Right cardiac atrium (tissue), 5 donors: ENCODE measurements around the gene TYRP1. TPM values are rescaled to one million over a fixed set of nuclear protein-coding genes. Genes with fewer than 3 reads are reported as not detected.
"Not testable (repeated sequence)": the region's sequence is repeated elsewhere in the genome, so short reads cannot be mapped to it uniquely, and the experiment has no call there.

Source experiments
- ATAC-seq, 2 donors: fragments of 200-7000 bp; cut with Tn5 transposase; one replicate each; pipeline versions ENCODE4 v1.8.0 to v1.9.1; 2020; ENCODE audit warnings: moderate library complexity in 2 of 2, mild to moderate bottlenecking in 1 of 2
- DNase-seq, 3 donors: peaks; one replicate each; pipeline ENCODE4 v3.0.0-alpha.2; 2020
- H3K27ac ChIP-seq: one replicate; pipeline ENCODE4 v1.5.1; 2013; ENCODE audit warnings: mild to moderate bottlenecking, low read length, control low read depth, moderate library complexity
- H3K27me3 ChIP-seq: one replicate; pipeline ENCODE4 v1.6.1; 2013; ENCODE audit not compliant: control insufficient read depth, insufficient read depth
- H3K4me1 ChIP-seq: one replicate; pipeline ENCODE4 v1.6.1; 2013; ENCODE audit warnings: low read length; ENCODE audit not compliant: control insufficient read depth, insufficient read depth
- H3K4me3 ChIP-seq: one replicate; pipeline ENCODE4 v1.5.1; 2013; ENCODE audit warnings: low read length, control low read depth
- H3K9me3 ChIP-seq: one replicate; pipeline ENCODE4 v1.6.1; 2013; ENCODE audit warnings: low read length; ENCODE audit not compliant: control insufficient read depth
- WGBS: extraction: QIAGEN DNeasy Blood & Tissue Kit; methylation state at CpG from one replicate; pipeline ENCODE4 v1.1.7; 2013; 5-methylcytosine and 5-hydroxymethylcytosine counted together
- intact Hi-C, 4 donors: fragments of 100-400 bp; cut with DNase I; formaldehyde crosslinking; loops; one replicate each; pipeline versions ENCODE4 v1.11.0 to v1.14.0; 2022 to 2023
- polyA plus RNA-seq: library from polyadenylated mRNA; stranded (reverse); fragments of 200-250 nt; gene quantifications from one replicate; pipeline ENCODE4 v1.2.3, GENCODE V29; 2013
- total RNA-seq, 4 donors: library from RNA; stranded (reverse); fragmentation: NEBNext Ultra II Directional; extraction: Animal tissue kit (Norgen Biotek cat#: 25700); gene quantifications; one replicate each; pipeline ENCODE4 v1.2.1, GENCODE V29; 2021
- donor health status: healthy with polysubstance abuse.
- donor health status: DM: no; HTN: yes; CAD: no.
- donor health status: DM: no; HTN: no; CAD: no.
- donor health status: DM: no; HTN: yes; CAD: no; lungs with severe emphysema.
- donor health status: DM: yes; HTN: yes; CAD: no.

TYRP1 gene
- total and polyA plus RNA-seq, 5 donors = 15.3 to 62.1 (median 35.1) TPM

DNA sequence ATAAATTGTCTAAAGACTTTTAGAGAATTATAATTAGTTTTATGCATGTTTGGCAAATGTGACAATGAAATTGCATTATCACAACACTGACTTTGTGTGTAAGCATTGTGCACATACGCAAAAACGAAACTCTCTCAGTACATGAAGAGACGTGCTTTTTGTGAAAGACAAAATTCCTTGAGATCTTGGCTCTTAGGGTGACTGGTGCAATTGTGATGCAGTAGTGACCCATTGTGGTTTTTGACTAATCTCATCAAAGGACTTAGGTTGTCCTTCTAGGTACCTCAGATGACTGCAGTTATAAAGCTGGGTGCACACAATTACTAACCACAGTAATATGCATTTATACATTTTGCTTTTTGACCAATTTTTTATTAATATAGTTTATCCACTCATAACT is 25.3 kb upstream of the TYRP1 start:
- no peaks in the 10 kb centered on the region for H3K9me3 ChIP-seq
- intact Hi-C loops = no loop called here
- no peak overlapping the region for H3K4me3 ChIP-seq
- ATAC-seq = no peak
- H3K27ac ChIP-seq = no peak overlapping the region
- no peaks in the 10 kb centered on the region for H3K27me3 ChIP-seq
- WGBS = 88% methylated on average over 3 of the region's 3 CpGs
- no peak for DNase-seq
- H3K4me1 ChIP-seq = no peaks in the 10 kb centered on the region

- no peak for ATAC-seq
- no peaks in the 10 kb centered on the region for H3K9me3 ChIP-seq
- H3K27me3 ChIP-seq = no peaks in the 10 kb centered on the region
- DNase-seq = no peak
- no peaks in the 10 kb centered on the region for H3K4me1 ChIP-seq
- H3K27ac ChIP-seq = no peak overlapping the region
- no peak overlapping the region for H3K4me3 ChIP-seq
- WGBS = 83% methylated on average over 2 of the region's 2 CpGs
- intact Hi-C loops = no loop called here
Measured at GRCh38 chr9:12670006-12670405, 23.2 kb upstream of the TYRP1 start.

DNA sequence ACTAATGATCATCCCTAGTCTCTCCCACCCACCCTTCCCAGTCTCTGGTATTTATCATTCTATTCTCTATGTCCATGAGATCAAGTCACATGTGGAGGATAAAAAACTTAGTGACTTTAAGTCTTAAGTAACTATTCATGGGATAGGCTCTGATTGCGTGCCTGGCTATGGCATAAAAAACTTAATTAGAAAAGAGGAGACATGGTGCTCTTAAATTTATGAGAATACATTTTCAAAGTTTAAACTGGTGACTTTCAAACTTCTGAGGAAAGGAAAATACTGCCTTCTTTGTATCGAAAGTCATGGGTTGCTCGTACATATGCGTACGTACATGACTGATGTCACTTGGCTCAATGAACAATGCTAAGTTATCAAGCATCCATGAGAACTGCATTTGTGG is 18.2 kb upstream of the TYRP1 start:
- no peak for ATAC-seq
- 81% methylated on average over 5 of the region's 5 CpGs for WGBS
- H3K27me3 ChIP-seq = no peaks in the 10 kb centered on the region

DNA sequence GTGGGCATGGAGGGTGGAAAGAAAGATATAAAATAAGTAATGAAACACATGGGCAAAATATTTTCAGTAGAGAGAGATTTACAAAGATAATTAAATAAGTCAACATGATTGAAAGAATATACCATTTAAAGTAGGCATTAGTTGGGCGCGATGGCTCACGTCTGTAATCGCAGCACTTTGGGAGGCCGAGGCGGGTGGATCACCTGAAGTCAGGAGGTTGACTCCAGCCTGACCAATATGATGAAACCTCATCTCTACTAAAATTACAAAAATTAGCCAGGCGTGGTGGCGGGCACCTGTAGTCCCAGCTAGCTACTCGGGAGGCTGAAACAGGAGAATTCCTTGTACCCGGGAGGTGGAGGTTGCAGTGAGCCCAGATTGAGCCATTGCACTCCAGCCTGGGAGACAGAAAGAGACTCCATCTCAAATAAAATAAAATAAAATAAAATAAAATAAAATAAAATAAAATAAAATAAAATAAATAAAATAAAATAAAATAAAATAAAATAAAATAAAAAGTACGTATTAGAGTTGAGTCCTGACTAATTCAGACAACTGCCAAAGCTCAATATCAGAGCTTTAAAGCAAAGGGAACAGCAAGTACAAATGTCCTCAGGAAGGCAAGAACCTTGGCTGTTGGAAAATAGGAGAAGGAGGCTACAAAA is 15.6 kb upstream of the TYRP1 start:
- 96% methylated on average over 11 of the region's 11 CpGs for WGBS
- H3K4me3 ChIP-seq, H3K27me3 ChIP-seq, ATAC-seq, H3K9me3 ChIP-seq, intact Hi-C loops, H3K27ac ChIP-seq, H3K4me1 ChIP-seq: not testable (repeated sequence)
- DNase-seq = peak in 1 of 3 donors; percentile 21

More for the DNA sequence above, 18.2 kb upstream of the TYRP1 start:
- no peak for DNase-seq
- H3K27ac ChIP-seq = no peak overlapping the region
- no peaks in the 10 kb centered on the region for H3K4me1 ChIP-seq
- H3K4me3 ChIP-seq = no peak overlapping the region
- H3K9me3 ChIP-seq = no peaks in the 10 kb centered on the region
- intact Hi-C loops = no loop called here

GRCh38 chr9:12680341-12680740 is 12.8 kb upstream of the TYRP1 start:
- Histone ChIP-seq H3K4me3 (no peak overlapping the region), H3K9me3 (no peaks in the 10 kb centered on the region), H3K27me3 (no peaks in the 10 kb centered on the region), H3K4me1 (no peaks in the 10 kb centered on the region), H3K27ac (no peak overlapping the region)
- no peak for ATAC-seq
- 17% methylated on average over 2 of the region's 2 CpGs for WGBS
- intact Hi-C loops = no loop called here
- DNase-seq = no peak

DNA sequence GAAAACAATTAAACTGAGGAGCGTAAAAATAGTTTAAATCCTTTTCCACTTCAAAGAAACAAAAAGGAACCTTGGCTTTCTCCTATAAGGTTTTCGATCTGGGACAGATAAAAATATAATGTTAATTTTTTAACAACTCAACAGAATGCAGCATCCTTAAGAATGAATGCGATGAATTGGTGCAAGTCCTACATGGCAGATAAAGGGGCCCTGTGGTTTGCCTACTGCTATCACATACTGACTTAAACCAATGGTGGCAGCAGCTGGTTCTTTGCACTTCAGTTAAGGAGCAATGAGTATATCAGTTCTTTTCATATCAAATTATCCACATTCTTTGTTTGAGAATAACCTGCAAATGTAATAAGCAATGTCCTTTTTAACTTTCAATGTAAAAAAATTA is 12.4 kb upstream of the TYRP1 start:
- intact Hi-C loops = no loop called here
- Histone ChIP-seq H3K4me3 (no peak overlapping the region), H3K9me3 (no peaks in the 10 kb centered on the region), H3K27me3 (no peaks in the 10 kb centered on the region), H3K4me1 (no peaks in the 10 kb centered on the region), H3K27ac (no peak overlapping the region)
- no peak for DNase-seq
- 74% methylated on average over 3 of the region's 3 CpGs for WGBS
- ATAC-seq = no peak

GRCh38 chr9:12681620-12682019 is 11.6 kb upstream of the TYRP1 start:
- no peak overlapping the region for H3K4me3 ChIP-seq
- H3K27me3 ChIP-seq = no peaks in the 10 kb centered on the region
- ATAC-seq (no peak), DNase-seq (no peak)
- no peak overlapping the region for H3K27ac ChIP-seq
- intact Hi-C loops = no loop called here
- no peaks in the 10 kb centered on the region for H3K4me1 ChIP-seq
- H3K9me3 ChIP-seq = no peaks in the 10 kb centered on the region

GRCh38 chr9:12684974-12685373 is 8.2 kb upstream of the TYRP1 start:
- no peaks in the 10 kb centered on the region for H3K4me1 ChIP-seq
- H3K4me3 ChIP-seq = no peak overlapping the region
- ATAC-seq = no peak
- H3K9me3 ChIP-seq = no peaks in the 10 kb centered on the region
- H3K27ac ChIP-seq = no peak overlapping the region
- H3K27me3 ChIP-seq = no peaks in the 10 kb centered on the region
- 33% methylated on average over 1 of the region's 1 CpG for WGBS
- DNase-seq = no peak
- intact Hi-C loops = no loop called here

- no peak for DNase-seq
- Histone ChIP-seq H3K9me3 (no peaks in the 10 kb centered on the region), H3K4me3 (no peak overlapping the region), H3K27me3 (no peaks in the 10 kb centered on the region), H3K27ac (no peak overlapping the region), H3K4me1 (no peaks in the 10 kb centered on the region)
- intact Hi-C loops = no loop called here
- WGBS = 56% methylated on average over 1 of the region's 1 CpG
- no peak for ATAC-seq
Measured at GRCh38 chr9:12689233-12689632, 4.0 kb upstream of the TYRP1 start.

DNA sequence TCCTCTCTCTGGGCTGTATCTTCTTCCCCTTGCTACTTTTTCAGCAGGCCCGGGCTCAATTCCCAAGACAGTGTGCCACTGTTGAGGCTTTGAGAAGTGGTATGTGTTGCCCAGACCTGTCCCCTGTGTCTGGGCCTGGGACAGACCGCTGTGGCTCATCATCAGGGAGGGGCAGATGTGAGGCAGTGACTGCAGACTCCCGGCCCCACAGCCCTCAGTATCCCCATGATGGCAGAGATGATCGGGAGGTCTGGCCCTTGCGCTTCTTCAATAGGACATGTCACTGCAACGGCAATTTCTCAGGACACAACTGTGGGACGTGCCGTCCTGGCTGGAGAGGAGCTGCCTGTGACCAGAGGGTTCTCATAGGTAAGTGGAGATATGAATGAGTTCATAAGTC is 828 bp downstream of the TYRP1 start:
- Histone ChIP-seq H3K27ac (no peak overlapping the region), H3K4me3 (no peak overlapping the region), H3K4me1 (no peaks in the 10 kb centered on the region), H3K27me3 (no peaks in the 10 kb centered on the region), H3K9me3 (no peaks in the 10 kb centered on the region)
- intact Hi-C loops = no loop called here
- DNase-seq (peak in 2 of 3 donors; percentile 5 to 30), ATAC-seq (no peak)
- WGBS = 94% methylated on average over 8 of the region's 8 CpGs

DNA sequence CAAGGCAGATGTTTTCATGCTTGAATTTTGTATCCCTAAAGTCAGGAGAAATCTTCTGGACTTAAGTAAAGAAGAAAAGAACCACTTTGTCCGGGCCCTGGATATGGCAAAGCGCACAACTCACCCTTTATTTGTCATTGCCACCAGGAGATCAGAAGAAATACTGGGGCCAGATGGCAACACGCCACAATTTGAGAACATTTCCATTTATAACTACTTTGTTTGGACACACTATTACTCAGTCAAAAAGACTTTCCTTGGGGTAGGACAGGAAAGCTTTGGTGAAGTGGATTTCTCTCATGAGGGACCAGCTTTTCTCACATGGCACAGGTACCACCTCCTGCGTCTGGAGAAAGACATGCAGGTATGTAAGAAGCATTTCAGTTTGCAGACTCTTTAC is 2.3 kb downstream of the TYRP1 start:
- Histone ChIP-seq H3K27ac (no peak overlapping the region), H3K27me3 (no peaks in the 10 kb centered on the region), H3K4me1 (no peaks in the 10 kb centered on the region), H3K9me3 (no peaks in the 10 kb centered on the region), H3K4me3 (peak overlapping the region; percentile 54)
- WGBS = 57% methylated on average over 4 of the region's 4 CpGs
- intact Hi-C loops = no loop called here
- DNase-seq (peak; percentile 16 to 63 (median 26)), ATAC-seq (peak; percentile 50 to 62)
